ENCODE measurements around the gene EEFSEC. TPM values are rescaled to one million over a fixed set of nuclear protein-coding genes. Genes with fewer than 3 reads are reported as not detected.

EEFSEC gene
- polyA plus RNA-seq, 1 donor (not counting 4 experiments of a cell fraction or from before 2014, with no cell fraction given): 8.7 TPM

DNA sequence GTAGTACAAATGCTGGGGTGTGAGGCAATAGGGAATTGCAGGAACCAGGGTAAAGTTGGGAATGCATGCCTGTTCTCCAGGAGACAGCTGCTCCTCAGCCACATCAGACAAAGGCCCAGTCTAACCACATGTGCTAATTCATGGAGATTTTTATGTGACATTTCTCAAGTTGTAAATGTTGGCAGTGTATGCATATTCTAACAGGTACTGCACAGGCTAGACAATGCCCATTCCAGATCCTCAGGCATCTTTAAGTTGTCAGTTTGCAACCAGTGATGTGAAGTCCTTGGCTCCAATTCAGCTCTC lies 84.9 kb downstream of the EEFSEC start:
- Histone ChIP-seq H3K27ac (ENCODE audit: control insufficient read depth, insufficient read depth, low read length) (no peak overlapping the region), H3K27me3 (ENCODE audit: control insufficient read depth, extremely low read depth, insufficient read depth, low read length) (no peaks in the 10 kb centered on the region), H4K20me1 (ENCODE audit: control insufficient read depth, extremely low read depth, insufficient read depth, low read length) (peaks cover 6% of the 10 kb centered on the region), H3K79me2 (ENCODE audit: control insufficient read depth, insufficient read depth, low read length) (no peaks in the 10 kb centered on the region), H3K9ac (ENCODE audit: control insufficient read depth, extremely low read depth, insufficient read depth, low read length) (no peak overlapping the region), H2AFZ (ENCODE audit: control insufficient read depth, low read length) (no peak overlapping the region), H3K4me3 (ENCODE audit: control insufficient read depth in 2 of 3, extremely low read depth in 1 of 3, insufficient read depth in 2 of 3, low read depth in 1 of 3, low read length in 3 of 3) (no peak overlapping the region), H3K36me3 (ENCODE audit: control insufficient read depth in 2 of 2, extremely low read depth in 1 of 2, insufficient read depth in 2 of 2, low read length in 2 of 2) (no peaks in the 10 kb centered on the region), H3K9me1 (ENCODE audit: control insufficient read depth, extremely low read depth, insufficient read depth, low read length) (peaks cover 2% of the 10 kb centered on the region), H3K9me3 (ENCODE audit: control insufficient read depth, low read depth, low read length) (no peaks in the 10 kb centered on the region), H3K4me2 (ENCODE audit: control insufficient read depth, extremely low read depth, insufficient read depth, low read depth, low read length) (no peak overlapping the region), H3K4me1 (ENCODE audit: control insufficient read depth, extremely low read depth, insufficient read depth, low read length) (no peaks in the 10 kb centered on the region)
- FAIRE-seq: peak; percentile 17
- TF ChIP-seq, protein P1, sequence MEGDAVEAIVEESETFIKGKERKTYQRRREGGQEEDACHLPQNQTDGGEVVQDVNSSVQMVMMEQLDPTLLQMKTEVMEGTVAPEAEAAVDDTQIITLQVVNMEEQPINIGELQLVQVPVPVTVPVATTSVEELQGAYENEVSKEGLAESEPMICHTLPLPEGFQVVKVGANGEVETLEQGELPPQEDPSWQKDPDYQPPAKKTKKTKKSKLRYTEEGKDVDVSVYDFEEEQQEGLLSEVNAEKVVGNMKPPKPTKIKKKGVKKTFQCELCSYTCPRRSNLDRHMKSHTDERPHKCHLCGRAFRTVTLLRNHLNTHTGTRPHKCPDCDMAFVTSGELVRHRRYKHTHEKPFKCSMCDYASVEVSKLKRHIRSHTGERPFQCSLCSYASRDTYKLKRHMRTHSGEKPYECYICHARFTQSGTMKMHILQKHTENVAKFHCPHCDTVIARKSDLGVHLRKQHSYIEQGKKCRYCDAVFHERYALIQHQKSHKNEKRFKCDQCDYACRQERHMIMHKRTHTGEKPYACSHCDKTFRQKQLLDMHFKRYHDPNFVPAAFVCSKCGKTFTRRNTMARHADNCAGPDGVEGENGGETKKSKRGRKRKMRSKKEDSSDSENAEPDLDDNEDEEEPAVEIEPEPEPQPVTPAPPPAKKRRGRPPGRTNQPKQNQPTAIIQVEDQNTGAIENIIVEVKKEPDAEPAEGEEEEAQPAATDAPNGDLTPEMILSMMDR (optimal IDR thresholded peaks at IDR 0.05 in 1 of 3, IDR thresholded peaks at IDR 0.05 in 1 of 3, conservative IDR thresholded peaks at IDR 0.05 in 1 of 3; ENCODE audit: extremely low read depth in 1 of 3, insufficient read depth in 2 of 3, low read length in 3 of 3): no peak
- TF ChIP-seq EZH2 (IDR thresholded peaks at IDR 0.05; ENCODE audit: low read length): no peak
- DNase-seq (ENCODE audit: low read depth, low spot score): no peak
- dilution Hi-C loops (cut with MboI; ENCODE audit: extremely low pct_ligation_motif_present, low sequenced_read_pairs): no loop called here

DNA sequence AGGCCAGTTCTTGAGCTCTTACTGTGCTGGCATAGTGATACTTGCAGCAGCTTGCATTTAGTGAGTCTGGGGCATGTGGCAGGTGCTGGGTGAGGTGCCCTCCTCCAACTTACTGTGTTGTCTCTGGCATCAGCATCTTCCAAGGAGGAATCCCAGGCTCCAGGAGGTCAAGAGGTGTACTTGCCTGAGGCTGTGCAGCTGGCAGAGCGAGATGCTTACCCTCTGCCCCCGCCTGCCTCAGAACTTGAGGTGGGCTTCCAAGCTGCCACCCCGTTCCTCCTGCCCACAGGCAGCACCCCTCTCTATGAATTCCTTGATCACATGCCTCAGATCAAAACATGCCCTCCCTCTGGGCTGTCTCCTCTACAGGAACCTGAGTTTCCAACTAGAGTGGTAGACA lies 86.0 kb downstream of the EEFSEC start:
- DNase-seq (ENCODE audit: low read depth, low spot score): no peak
- H3K9ac ChIP-seq (ENCODE audit: control insufficient read depth, extremely low read depth, insufficient read depth, low read length): no peak overlapping the region
- no peak overlapping the region for H3K4me2 ChIP-seq (ENCODE audit: control insufficient read depth, extremely low read depth, insufficient read depth, low read depth, low read length)
- no peak overlapping the region for H3K4me3 ChIP-seq (ENCODE audit: control insufficient read depth in 2 of 3, extremely low read depth in 1 of 3, insufficient read depth in 2 of 3, low read depth in 1 of 3, low read length in 3 of 3)
- H3K79me2 ChIP-seq (ENCODE audit: control insufficient read depth, insufficient read depth, low read length): no peaks in the 10 kb centered on the region
- no peaks in the 10 kb centered on the region for H3K9me3 ChIP-seq (ENCODE audit: control insufficient read depth, low read depth, low read length)
- no peak for TF ChIP-seq EZH2 (IDR thresholded peaks at IDR 0.05; ENCODE audit: low read length)
- TF ChIP-seq, protein P1 (optimal IDR thresholded peaks at IDR 0.05 in 1 of 3, IDR thresholded peaks at IDR 0.05 in 1 of 3, conservative IDR thresholded peaks at IDR 0.05 in 1 of 3; ENCODE audit: extremely low read depth in 1 of 3, insufficient read depth in 2 of 3, low read length in 3 of 3): no peak
- H3K4me1 ChIP-seq (ENCODE audit: control insufficient read depth, extremely low read depth, insufficient read depth, low read length): no peaks in the 10 kb centered on the region
- no peak overlapping the region for H2AFZ ChIP-seq (ENCODE audit: control insufficient read depth, low read length)
- H3K36me3 ChIP-seq (ENCODE audit: control insufficient read depth in 2 of 2, extremely low read depth in 1 of 2, insufficient read depth in 2 of 2, low read length in 2 of 2): no peaks in the 10 kb centered on the region
- no peak for FAIRE-seq
- peaks cover 6% of the 10 kb centered on the region for H4K20me1 ChIP-seq (ENCODE audit: control insufficient read depth, extremely low read depth, insufficient read depth, low read length)
- dilution Hi-C loops (cut with MboI; ENCODE audit: extremely low pct_ligation_motif_present, low sequenced_read_pairs): no loop called here
- peaks cover 2% of the 10 kb centered on the region for H3K9me1 ChIP-seq (ENCODE audit: control insufficient read depth, extremely low read depth, insufficient read depth, low read length)
- no peaks in the 10 kb centered on the region for H3K27me3 ChIP-seq (ENCODE audit: control insufficient read depth, extremely low read depth, insufficient read depth, low read length)
- no peak overlapping the region for H3K27ac ChIP-seq (ENCODE audit: control insufficient read depth, insufficient read depth, low read length)
